ENCODE data around the gene TMEM52B. TPM values are rescaled to one million over a fixed set of nuclear protein-coding genes. Genes with fewer than 3 reads are reported as not detected.

The TMEM52B gene
- total RNA-seq (2016; rRNA removed; fragmentation: Illumina TruSeq; extraction: Trizol), result not detected in 2 replicates
- total RNA-seq (2016; cell fraction: cytosol; rRNA removed; fragmentation: Illumina TruSeq; extraction: Trizol; ENCODE audit: low read depth), result not detected in 2 replicates
- total RNA-seq (2016; cell fraction: insoluble cytoplasmic fraction; rRNA removed; fragmentation: Illumina TruSeq; extraction: Trizol), result not detected in 2 replicates
- not detected in 2 replicates for total RNA-seq (2016; cell fraction: membrane; rRNA removed; fragmentation: Illumina TruSeq; extraction: Trizol)
- total RNA-seq (2016; cell fraction: nucleus; rRNA removed; fragmentation: Illumina TruSeq; extraction: Trizol), result not detected in 2 replicates
- polyA plus RNA-seq (2011; rRNA removed), result not detected in 2 replicates
- polyA plus RNA-seq (2011; cell fraction: cytosol; rRNA removed), result not detected in 2 replicates
- polyA plus RNA-seq (2011; cell fraction: nucleus; rRNA removed), result not detected in 2 replicates
- polyA plus RNA-seq (2012), result not detected in 2 replicates
- not detected in 2 replicates for polyA plus RNA-seq (2016; cell fraction: cytosol; fragmentation: Illumina TruSeq; extraction: Trizol; ENCODE audit: low read depth)
- polyA plus RNA-seq (2016; cell fraction: insoluble cytoplasmic fraction; fragmentation: Illumina TruSeq; extraction: Trizol; ENCODE audit: low read depth), result not detected in 2 replicates
- polyA plus RNA-seq (2016; cell fraction: membrane; fragmentation: Illumina TruSeq; extraction: Trizol; ENCODE audit: low read depth), result not detected in 2 replicates
- polyA plus RNA-seq (2016; cell fraction: nucleus; fragmentation: Illumina TruSeq; extraction: Trizol; ENCODE audit: insufficient read depth, low read depth), result not detected in 2 replicates
- 8.1 TPM in 1 of 2 replicates, not detected in the other for polyA minus RNA-seq (2011; rRNA and poly(A)+ RNA removed; ENCODE audit: low replicate concordance)
- polyA minus RNA-seq (2011; cell fraction: cytosol; rRNA and poly(A)+ RNA removed), result not detected in 2 replicates
- polyA minus RNA-seq (2011; cell fraction: nucleus; rRNA and poly(A)+ RNA removed), result not detected in 2 replicates
- Bru-seq, nascent RNA, result not detected
- not detected for BruChase-seq, experiment 1, labeled RNA remaining after a 6-hour chase
- not detected for BruChase-seq, experiment 2, labeled RNA remaining after a 2-hour chase
- long read RNA-seq, experiment 1, result 0 reads
- long read RNA-seq, experiment 2, result 0 reads

- ATAC-seq (no peak), FAIRE-seq (no peak), DNase-seq (ENCODE audit: low spot score) (no peak)
- Histone ChIP-seq H3K79me2 (ENCODE audit: insufficient read depth, low read length) (no peaks in the 10 kb centered on the region), H2AFZ (ENCODE audit: low read length) (no peak within 1 kb of the TSS), H4K20me1 (ENCODE audit: insufficient read depth, low read length) (no peaks in the 10 kb centered on the region), H3K4me1 (ENCODE audit: insufficient read depth, low read length) (no peaks in the 10 kb centered on the region), H3K9me3 (ENCODE audit: low read length) (no peaks in the 10 kb centered on the region), H3K4me2 (ENCODE audit: low read depth, low read length) (no peak within 1 kb of the TSS), H3K4me3 (replicated peaks in 1 of 3; ENCODE audit: insufficient read depth in 1 of 3, low read depth in 2 of 3, low read length in 3 of 3) (no peak within 1 kb of the TSS), H3K27ac (ENCODE audit: extremely low read length, insufficient read depth, low read length) (no peak within 1 kb of the TSS), H3K36me3 (replicated peaks in 1 of 2; ENCODE audit: control insufficient read depth in 1 of 2, insufficient read depth in 2 of 2, low read length in 2 of 2) (no peaks in the 10 kb centered on the region), H3K9ac (ENCODE audit: insufficient read depth, low read depth, low read length) (no peak within 1 kb of the TSS), H3K27me3 (ENCODE audit: control insufficient read depth in 1 of 2, insufficient read depth in 2 of 2, low read length in 2 of 2) (no peaks in the 10 kb centered on the region)
- in situ Hi-C loops (cut with HindIII; ENCODE audit: extremely low pct_ligation_motif_present, low pct_unique_long_range_greater_than_20kb), result no loop called here
- ChIA-PET POLR2A (no interaction called here), CTCF (ENCODE audit: low intra/inter-chr PET ratio, low total read pairs) (no interaction called here)
- WGBS (ENCODE audit: low lambda C conversion rate), result 55% methylated on average over 4 of the region's 4 CpGs
- intact Hi-C loops (cut with micrococcal nuclease; ENCODE audit: unreplicated experiment), result no loop called here
- no TSS peak for BruUV-seq (replicated peaks)
- TF ChIP-seq CCAR2 (optimal IDR thresholded peaks at IDR 0.05; ENCODE audit: low read depth, low read length) (no peak), EED (CRISPR knock-in tag; IDR thresholded peaks at IDR 0.05) (no peak), ZNF160 (CRISPR knock-in tag; IDR thresholded peaks at IDR 0.05) (no peak), HOXA3 (CRISPR knock-in tag; IDR thresholded peaks at IDR 0.05) (no peak), THRA (CRISPR knock-in tag; IDR thresholded peaks at IDR 0.05; ENCODE audit: borderline replicate concordance) (no peak), ZNF761 (CRISPR knock-in tag; conservative IDR thresholded peaks at IDR 0.05) (no peak), POLR2G (IDR thresholded peaks at IDR 0.05; ENCODE audit: low read depth, low read length) (no peak), ZNF772 (CRISPR knock-in tag; IDR thresholded peaks at IDR 0.05) (no peak), KLF15 (CRISPR knock-in tag; IDR thresholded peaks at IDR 0.05; ENCODE audit: borderline replicate concordance) (no peak), CENPT (CRISPR knock-in tag; IDR thresholded peaks at IDR 0.05; ENCODE audit: low read depth) (no peak), ZSCAN20 (CRISPR knock-in tag; IDR thresholded peaks at IDR 0.05; ENCODE audit: borderline replicate concordance) (no peak)
- TF ChIP-seq, protein P1, sequence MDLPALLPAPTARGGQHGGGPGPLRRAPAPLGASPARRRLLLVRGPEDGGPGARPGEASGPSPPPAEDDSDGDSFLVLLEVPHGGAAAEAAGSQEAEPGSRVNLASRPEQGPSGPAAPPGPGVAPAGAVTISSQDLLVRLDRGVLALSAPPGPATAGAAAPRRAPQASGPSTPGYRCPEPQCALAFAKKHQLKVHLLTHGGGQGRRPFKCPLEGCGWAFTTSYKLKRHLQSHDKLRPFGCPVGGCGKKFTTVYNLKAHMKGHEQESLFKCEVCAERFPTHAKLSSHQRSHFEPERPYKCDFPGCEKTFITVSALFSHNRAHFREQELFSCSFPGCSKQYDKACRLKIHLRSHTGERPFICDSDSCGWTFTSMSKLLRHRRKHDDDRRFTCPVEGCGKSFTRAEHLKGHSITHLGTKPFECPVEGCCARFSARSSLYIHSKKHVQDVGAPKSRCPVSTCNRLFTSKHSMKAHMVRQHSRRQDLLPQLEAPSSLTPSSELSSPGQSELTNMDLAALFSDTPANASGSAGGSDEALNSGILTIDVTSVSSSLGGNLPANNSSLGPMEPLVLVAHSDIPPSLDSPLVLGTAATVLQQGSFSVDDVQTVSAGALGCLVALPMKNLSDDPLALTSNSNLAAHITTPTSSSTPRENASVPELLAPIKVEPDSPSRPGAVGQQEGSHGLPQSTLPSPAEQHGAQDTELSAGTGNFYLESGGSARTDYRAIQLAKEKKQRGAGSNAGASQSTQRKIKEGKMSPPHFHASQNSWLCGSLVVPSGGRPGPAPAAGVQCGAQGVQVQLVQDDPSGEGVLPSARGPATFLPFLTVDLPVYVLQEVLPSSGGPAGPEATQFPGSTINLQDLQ (CRISPR knock-in tag; IDR thresholded peaks at IDR 0.05), result no peak
- TF ChIP-seq, protein P2, sequence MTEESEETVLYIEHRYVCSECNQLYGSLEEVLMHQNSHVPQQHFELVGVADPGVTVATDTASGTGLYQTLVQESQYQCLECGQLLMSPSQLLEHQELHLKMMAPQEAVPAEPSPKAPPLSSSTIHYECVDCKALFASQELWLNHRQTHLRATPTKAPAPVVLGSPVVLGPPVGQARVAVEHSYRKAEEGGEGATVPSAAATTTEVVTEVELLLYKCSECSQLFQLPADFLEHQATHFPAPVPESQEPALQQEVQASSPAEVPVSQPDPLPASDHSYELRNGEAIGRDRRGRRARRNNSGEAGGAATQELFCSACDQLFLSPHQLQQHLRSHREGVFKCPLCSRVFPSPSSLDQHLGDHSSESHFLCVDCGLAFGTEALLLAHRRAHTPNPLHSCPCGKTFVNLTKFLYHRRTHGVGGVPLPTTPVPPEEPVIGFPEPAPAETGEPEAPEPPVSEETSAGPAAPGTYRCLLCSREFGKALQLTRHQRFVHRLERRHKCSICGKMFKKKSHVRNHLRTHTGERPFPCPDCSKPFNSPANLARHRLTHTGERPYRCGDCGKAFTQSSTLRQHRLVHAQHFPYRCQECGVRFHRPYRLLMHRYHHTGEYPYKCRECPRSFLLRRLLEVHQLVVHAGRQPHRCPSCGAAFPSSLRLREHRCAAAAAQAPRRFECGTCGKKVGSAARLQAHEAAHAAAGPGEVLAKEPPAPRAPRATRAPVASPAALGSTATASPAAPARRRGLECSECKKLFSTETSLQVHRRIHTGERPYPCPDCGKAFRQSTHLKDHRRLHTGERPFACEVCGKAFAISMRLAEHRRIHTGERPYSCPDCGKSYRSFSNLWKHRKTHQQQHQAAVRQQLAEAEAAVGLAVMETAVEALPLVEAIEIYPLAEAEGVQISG (CRISPR knock-in tag; IDR thresholded peaks at IDR 0.05), result no peak
- TF ChIP-seq, protein P3, sequence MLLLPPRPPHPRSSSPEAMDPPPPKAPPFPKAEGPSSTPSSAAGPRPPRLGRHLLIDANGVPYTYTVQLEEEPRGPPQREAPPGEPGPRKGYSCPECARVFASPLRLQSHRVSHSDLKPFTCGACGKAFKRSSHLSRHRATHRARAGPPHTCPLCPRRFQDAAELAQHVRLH (CRISPR knock-in tag; IDR thresholded peaks at IDR 0.05; ENCODE audit: borderline replicate concordance, low read depth), result no peak
Observed at GRCh38 chr12:10178821-10179220, at the start of gene TMEM52B. TMEM52B (plus strand) TSS chr12:10179032; CDS start chr12:10179575, 543 bp downstream.

All from HepG2 (cell line).